Skeletal muscle tissue (tissue), 4 donors: ENCODE data around the gene ZNF217. TPM values are rescaled to one million over a fixed set of nuclear protein-coding genes. Genes with fewer than 3 reads are reported as not detected.
"Not testable (repeated sequence)": the region's sequence is repeated elsewhere in the genome, so short reads cannot be mapped to it uniquely, and the experiment has no call there.

ENCODE experiments used
- H3K27ac ChIP-seq: one replicate; pipeline ENCODE4 v1.7.0; 2013; ENCODE audit warnings: mild to moderate bottlenecking, low read depth, low read length, inconsistent platforms
- H3K27me3 ChIP-seq, 3 donors: one replicate each; pipeline ENCODE4 v1.7.0; 2013; ENCODE audit warnings: low read length in 3 of 3; ENCODE audit not compliant: control insufficient read depth in 3 of 3, insufficient read depth in 3 of 3
- H3K36me3 ChIP-seq, 3 donors: one replicate each; pipeline ENCODE4 v1.7.0; 2013; ENCODE audit warnings: low read length in 3 of 3; ENCODE audit not compliant: control insufficient read depth in 3 of 3, insufficient read depth in 3 of 3
- H3K4me1 ChIP-seq, 3 donors: one replicate each; pipeline ENCODE4 v1.7.0; 2013; ENCODE audit warnings: low read length in 3 of 3, mild to moderate bottlenecking in 3 of 3; ENCODE audit not compliant: control insufficient read depth in 3 of 3, insufficient read depth in 3 of 3
- H3K4me3 ChIP-seq, 3 donors: one replicate each; pipeline ENCODE4 v1.7.0; 2013; ENCODE audit warnings: low read length in 3 of 3
- H3K9ac ChIP-seq, 3 donors: one replicate each; pipeline ENCODE4 v1.7.0; 2013; ENCODE audit warnings: low read length in 3 of 3, mild to moderate bottlenecking in 3 of 3, moderate library complexity in 2 of 3, low read depth in 1 of 3
- H3K9me3 ChIP-seq, 3 donors: one replicate each; pipeline ENCODE4 v1.7.0; 2013; ENCODE audit warnings: low read length in 3 of 3; ENCODE audit not compliant: control insufficient read depth in 3 of 3
- total RNA-seq: library from RNA; depleted of rRNA; stranded (reverse); fragments of >200 nt; gene quantifications from one replicate; pipeline ENCODE4 v1.2.3, GENCODE V29; 2014
- donor health status: Osteomylitis.

The ZNF217 gene
- total RNA-seq, 1 donor from 2014 or later, result 8.4 TPM

GRCh38 chr20:53608456-53609452 is 15.1 kb upstream of the ZNF217 start:
- H3K9me3 ChIP-seq, result no peaks in the 10 kb centered on the region
- H3K4me3 ChIP-seq, result peak overlapping the region in 1 of 3 donors; percentile 14
- no peaks in the 10 kb centered on the region for H3K27me3 ChIP-seq
- no peak overlapping the region for H3K9ac ChIP-seq
- H3K4me1 ChIP-seq, result peaks cover 0 to 3% (median 2%) of the 10 kb centered on the region in 3 donors
- H3K27ac ChIP-seq, result peak overlapping the region; percentile 51
- H3K36me3 ChIP-seq, result no peaks in the 10 kb centered on the region

- Histone ChIP-seq H3K4me1 (peaks cover 0 to 3% (median 2%) of the 10 kb centered on the region in 3 donors), H3K36me3 (no peaks in the 10 kb centered on the region), H3K4me3 (no peak overlapping the region), H3K9ac (no peak overlapping the region), H3K9me3 (no peaks in the 10 kb centered on the region), H3K27me3 (no peaks in the 10 kb centered on the region), H3K27ac (peak overlapping the region; percentile 51)
Measured at GRCh38 chr20:53608071-53608455, 14.4 kb upstream of the ZNF217 start.

- Histone ChIP-seq H3K9me3 (no peaks in the 10 kb centered on the region), H3K27ac (no peak overlapping the region), H3K4me1 (peaks cover 0 to 2% (median 2%) of the 10 kb centered on the region in 3 donors), H3K36me3 (no peaks in the 10 kb centered on the region), H3K9ac (no peak overlapping the region), H3K4me3 (no peak overlapping the region), H3K27me3 (no peaks in the 10 kb centered on the region)
Measured at GRCh38 chr20:53606364-53606985, 12.8 kb upstream of the ZNF217 start.

GRCh38 chr20:53605401-53605800 is 11.8 kb upstream of the ZNF217 start:
- not testable (repeated sequence) for H3K27ac ChIP-seq, H3K9ac ChIP-seq, H3K36me3 ChIP-seq, H3K27me3 ChIP-seq, H3K4me1 ChIP-seq, H3K4me3 ChIP-seq, H3K9me3 ChIP-seq

- H3K27me3 ChIP-seq, H3K27ac ChIP-seq, H3K4me3 ChIP-seq, H3K9ac ChIP-seq, H3K4me1 ChIP-seq, H3K36me3 ChIP-seq, H3K9me3 ChIP-seq: not testable (repeated sequence)
Measured at GRCh38 chr20:53604846-53605245, 11.2 kb upstream of the ZNF217 start.

GRCh38 chr20:53602661-53603060 is 9.0 kb upstream of the ZNF217 start:
- Histone ChIP-seq H3K9me3 (no peaks in the 10 kb centered on the region), H3K9ac (no peak overlapping the region), H3K27me3 (no peaks in the 10 kb centered on the region), H3K4me1 (no peaks in the 10 kb centered on the region), H3K4me3 (no peak overlapping the region), H3K27ac (no peak overlapping the region), H3K36me3 (no peaks in the 10 kb centered on the region)

- no peak overlapping the region for H3K9ac ChIP-seq
- H3K4me3 ChIP-seq, result no peak overlapping the region
- no peaks in the 10 kb centered on the region for H3K9me3 ChIP-seq
- H3K4me1 ChIP-seq, result peaks cover 0 to 3% (median 0%) of the 10 kb centered on the region in 3 donors
- no peak overlapping the region for H3K27ac ChIP-seq
- H3K36me3 ChIP-seq, result no peaks in the 10 kb centered on the region
- no peaks in the 10 kb centered on the region for H3K27me3 ChIP-seq
Measured at GRCh38 chr20:53599910-53600632, 6.4 kb upstream of the ZNF217 start.

- H3K9ac ChIP-seq, result no peak overlapping the region
- H3K27ac ChIP-seq, result no peak overlapping the region
- peaks cover 0 to 3% (median 0%) of the 10 kb centered on the region in 3 donors for H3K4me1 ChIP-seq
- no peaks in the 10 kb centered on the region for H3K9me3 ChIP-seq
- no peak overlapping the region for H3K4me3 ChIP-seq
- no peaks in the 10 kb centered on the region for H3K36me3 ChIP-seq
- H3K27me3 ChIP-seq, result no peaks in the 10 kb centered on the region
Measured at GRCh38 chr20:53599378-53599777, 5.7 kb upstream of the ZNF217 start.

- no peaks in the 10 kb centered on the region for H3K36me3 ChIP-seq
- H3K27me3 ChIP-seq, result no peaks in the 10 kb centered on the region
- H3K9me3 ChIP-seq, result no peaks in the 10 kb centered on the region
- H3K27ac ChIP-seq, result no peak overlapping the region
- peaks cover 0 to 3% (median 0%) of the 10 kb centered on the region in 3 donors for H3K4me1 ChIP-seq
- no peak overlapping the region for H3K9ac ChIP-seq
- H3K4me3 ChIP-seq, result no peak overlapping the region
Measured at GRCh38 chr20:53599044-53599362, 5.4 kb upstream of the ZNF217 start.
